Breast epithelium (tissue), 4 donors: ENCODE data around the gene MINDY4. TPM values are rescaled to one million over a fixed set of nuclear protein-coding genes. Genes with fewer than 3 reads are reported as not detected.
A peak's percentile ranks its signal among the peaks of the same experiment; 100 is the strongest.

Source experiments
- DNase-seq, 2 donors: peaks; one replicate each; pipeline ENCODE4 v3.0.0-alpha.2; 2019; ENCODE audit warnings: low spot score in 2 of 2
- H3K27ac ChIP-seq, 2 donors: fragments of 200-600 bp; sonication (generic) in 1 of 2; one replicate each; pipeline ENCODE4 v1.5.1; 2016 to 2019; ENCODE audit warnings: mild to moderate bottlenecking in 1 of 2
- H3K27me3 ChIP-seq, 2 donors: fragments of 200-600 bp; sonication (generic) in 1 of 2; one replicate each; pipeline versions ENCODE4 v1.5.1 to v1.6.0; 2017 to 2019; ENCODE audit warnings: control low read depth in 1 of 2, mild to moderate bottlenecking in 1 of 2
- H3K36me3 ChIP-seq: fragments of 200-600 bp; one replicate; pipeline ENCODE4 v1.5.1; 2019
- H3K4me1 ChIP-seq, 2 donors: fragments of 200-600 bp; sonication (generic); one replicate each; pipeline ENCODE4 v1.5.1; 2016 to 2019; ENCODE audit warnings: control low read depth in 1 of 2
- H3K4me3 ChIP-seq, 3 donors: fragments of 200-600 bp; sonication (generic); 1 replicate in 2 of 3; 2 replicates in 1 of 3; pipeline ENCODE4 v1.5.1; 2016 to 2019; ENCODE audit warnings: mild to moderate bottlenecking in 3 of 3, moderate library complexity in 2 of 3
- H3K9me3 ChIP-seq, 2 donors: fragments of 200-600 bp; sonication (generic) in 1 of 2; one replicate each; pipeline ENCODE4 v1.5.1; 2016 to 2019; ENCODE audit warnings: control low read depth in 1 of 2
- CTCF ChIP-seq, 3 donors: fragments of 450-650 bp; IDR thresholded peaks; one replicate each; pipeline ENCODE4 v1.5.1; 2016 to 2017; ENCODE audit warnings: antibody characterized with exemption in 3 of 3, mild to moderate bottlenecking in 3 of 3, moderate library complexity in 3 of 3
- POLR2A ChIP-seq: fragments of 450-650 bp; IDR thresholded peaks from one replicate; pipeline ENCODE4 v1.6.1; 2016; ENCODE audit warnings: antibody characterized with exemption, mild to moderate bottlenecking, moderate library complexity
- POLR2AphosphoS5 ChIP-seq, 3 donors: sonication (generic); formaldehyde crosslinking; IDR thresholded peaks; one replicate each; pipeline ENCODE4 v1.6.1; 2017; ENCODE audit warnings: antibody characterized with exemption in 3 of 3
- intact Hi-C: fragments of 100-400 bp; cut with DNase I; formaldehyde crosslinking; loops from one replicate; pipeline ENCODE4 v1.15.1; 2023; ENCODE audit warnings: low total_unique reads
- total RNA-seq, 3 donors: library from RNA; depleted of rRNA; stranded (reverse); fragments of >200 nt; gene quantifications; one replicate each; pipeline ENCODE4 v1.1.0, GENCODE V29; 2016

The MINDY4 gene
- total RNA-seq, 3 donors from 2014 or later: 5.6 to 14.9 (median 13.8) TPM

- TF ChIP-seq POLR2AphosphoS5 (IDR thresholded peaks at IDR 0.05) (no peak), POLR2A (no peak), CTCF (IDR thresholded peaks at IDR 0.05) (no peak)
- no peak overlapping the region for H3K27ac ChIP-seq
- no peaks in the 10 kb centered on the region for H3K36me3 ChIP-seq
- peaks cover 0 to 4% of the 10 kb centered on the region in 2 donors for H3K4me1 ChIP-seq
- no peaks in the 10 kb centered on the region for H3K27me3 ChIP-seq
- no peaks in the 10 kb centered on the region for H3K9me3 ChIP-seq
- DNase-seq: no peak
- intact Hi-C loops: no loop called here
- no peak overlapping the region for H3K4me3 ChIP-seq
Measured at GRCh38 chr7:30901856-30902255, 130.6 kb downstream of the MINDY4 start.

- Histone ChIP-seq H3K4me3 (no peak overlapping the region), H3K27ac (no peak overlapping the region)
Measured at GRCh38 chr7:30902466-30902865, 131.2 kb downstream of the MINDY4 start.

GRCh38 chr7:30903146-30903545 is 131.9 kb downstream of the MINDY4 start:
- H3K4me1 ChIP-seq: peaks cover 0 to 4% of the 10 kb centered on the region in 2 donors
- TF ChIP-seq CTCF (IDR thresholded peaks at IDR 0.05) (no peak), POLR2AphosphoS5 (IDR thresholded peaks at IDR 0.05) (no peak), POLR2A (no peak)
- H3K36me3 ChIP-seq: no peaks in the 10 kb centered on the region
- no peaks in the 10 kb centered on the region for H3K9me3 ChIP-seq
- H3K4me3 ChIP-seq: no peak overlapping the region
- no peak for DNase-seq
- no peak overlapping the region for H3K27ac ChIP-seq
- intact Hi-C loops: no loop called here
- H3K27me3 ChIP-seq: no peaks in the 10 kb centered on the region

More at GRCh38 chr7:30902466-30902865, 131.2 kb downstream of the MINDY4 start:
- H3K36me3 ChIP-seq: no peaks in the 10 kb centered on the region
- peaks cover 0 to 4% of the 10 kb centered on the region in 2 donors for H3K4me1 ChIP-seq
- no peaks in the 10 kb centered on the region for H3K27me3 ChIP-seq
- no peak for TF ChIP-seq POLR2AphosphoS5 (IDR thresholded peaks at IDR 0.05)
- TF ChIP-seq POLR2A: no peak
- no peak for TF ChIP-seq CTCF (IDR thresholded peaks at IDR 0.05)
- no peaks in the 10 kb centered on the region for H3K9me3 ChIP-seq
- DNase-seq: no peak
- intact Hi-C loops: no loop called here

GRCh38 chr7:30904561-30904960 is 133.3 kb downstream of the MINDY4 start:
- H3K27ac ChIP-seq: no peak overlapping the region
- no peaks in the 10 kb centered on the region for H3K36me3 ChIP-seq
- DNase-seq: no peak
- intact Hi-C loops: no loop called here
- H3K4me1 ChIP-seq: peaks cover 0 to 4% of the 10 kb centered on the region in 2 donors
- no peaks in the 10 kb centered on the region for H3K27me3 ChIP-seq
- TF ChIP-seq POLR2AphosphoS5 (IDR thresholded peaks at IDR 0.05): no peak
- no peak for TF ChIP-seq CTCF (IDR thresholded peaks at IDR 0.05)
- no peak for TF ChIP-seq POLR2A
- H3K9me3 ChIP-seq: no peaks in the 10 kb centered on the region
- H3K4me3 ChIP-seq: no peak overlapping the region

DNA sequence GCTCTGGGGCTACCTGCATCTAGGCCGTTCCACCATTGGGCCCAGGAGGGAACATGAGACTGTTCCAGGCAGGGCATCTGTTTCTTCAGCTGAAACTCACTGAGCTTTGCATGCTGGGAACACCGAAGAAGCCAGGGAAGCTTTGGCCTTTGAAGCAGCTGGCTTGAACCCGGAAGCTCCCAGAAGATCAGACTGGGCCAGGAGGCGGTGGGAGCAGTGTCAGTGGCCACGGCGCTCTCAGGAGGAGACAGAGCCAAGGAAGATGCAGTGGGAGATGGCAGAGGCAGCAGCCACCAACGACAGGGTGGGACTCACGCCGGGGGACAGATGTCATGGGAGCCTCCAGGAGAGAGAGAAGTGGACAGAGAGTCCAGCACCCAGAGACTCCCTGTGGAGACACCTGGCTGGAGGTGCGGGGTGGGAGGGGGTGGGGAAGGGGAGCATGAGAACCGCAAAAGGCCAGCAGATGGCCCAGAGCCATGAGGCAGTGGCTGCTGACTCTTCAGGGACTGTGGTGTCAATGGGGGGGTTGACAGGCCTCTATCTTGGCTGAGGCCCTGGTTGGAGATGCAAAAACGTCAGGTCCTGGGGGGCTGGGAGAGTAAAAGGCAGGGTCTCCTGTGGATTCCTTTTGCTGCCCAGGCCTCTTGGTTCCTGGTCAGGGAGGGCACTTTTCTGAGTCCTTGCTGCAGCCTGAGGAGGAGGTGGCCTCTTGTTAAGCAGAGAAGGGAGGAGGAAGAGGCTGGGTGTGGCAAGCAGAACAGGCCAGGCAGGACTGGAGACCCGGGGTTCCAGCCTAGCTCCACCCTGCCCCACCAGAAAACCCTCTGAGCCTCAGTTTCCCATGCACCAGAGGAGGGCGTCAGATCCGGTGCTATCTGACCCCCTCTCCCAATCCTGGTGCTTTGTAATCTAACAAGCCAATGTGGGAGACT is 134.1 kb downstream of the MINDY4 start:
- H3K27me3 ChIP-seq: no peaks in the 10 kb centered on the region
- H3K36me3 ChIP-seq: no peaks in the 10 kb centered on the region
- no peaks in the 10 kb centered on the region for H3K9me3 ChIP-seq
- peaks cover 0 to 8% of the 10 kb centered on the region in 2 donors for H3K4me1 ChIP-seq
- H3K4me3 ChIP-seq: no peak overlapping the region
- DNase-seq: no peak
- no peak for TF ChIP-seq POLR2A
- TF ChIP-seq POLR2AphosphoS5 (IDR thresholded peaks at IDR 0.05): no peak
- no peak for TF ChIP-seq CTCF (IDR thresholded peaks at IDR 0.05)
- H3K27ac ChIP-seq: peak overlapping the region in 1 of 2 donors; percentile 14
- intact Hi-C loops: no loop called here
